RPMI7951 (cell line): ENCODE measurements around the gene CHKB. TPM values are rescaled to one million over a fixed set of nuclear protein-coding genes. Genes with fewer than 3 reads are reported as not detected.

Experiments used
- DNase-seq: peaks from one replicate; pipeline ENCODE4 v3.0.0-alpha.2; 2012; ENCODE audit warnings: low read depth
- total RNA-seq: library from RNA; depleted of rRNA; stranded (reverse); fragments of >200 nt; shearing (Covaris generic); gene quantifications from 2 replicates; pipeline ENCODE4 v1.2.3, GENCODE V29; 2014

The CHKB gene
- total RNA-seq, 1 experiment from 2014 or later, result 26.1 TPM

- no peak for DNase-seq
Measured at GRCh38 chr22:50574383-50574755, 8.3 kb downstream of the CHKB start.

- no peak for DNase-seq
Measured at GRCh38 chr22:50573491-50574382, 8.9 kb downstream of the CHKB start.

- DNase-seq, result no peak
Measured at GRCh38 chr22:50572965-50573364, 9.7 kb downstream of the CHKB start.

- DNase-seq, result no peak
Measured at GRCh38 chr22:50571264-50572175, 11.1 kb downstream of the CHKB start.

- DNase-seq, result no peak
Measured at GRCh38 chr22:50570861-50571260, 11.8 kb downstream of the CHKB start.

GRCh38 chr22:50569896-50570535 lies 12.6 kb downstream of the CHKB start:
- DNase-seq, result no peak

GRCh38 chr22:50569041-50569459 lies 13.6 kb downstream of the CHKB start:
- no peak for DNase-seq

- no peak for DNase-seq
Measured at GRCh38 chr22:50568626-50569025, 14.0 kb downstream of the CHKB start.

- no peak for DNase-seq
Measured at GRCh38 chr22:50567721-50568252, 14.9 kb downstream of the CHKB start.

GRCh38 chr22:50564289-50564688 lies 18.4 kb downstream of the CHKB start:
- no peak for DNase-seq

- no peak for DNase-seq
Measured at GRCh38 chr22:50563413-50564160, 19.1 kb downstream of the CHKB start.

GRCh38 chr22:50562523-50563412 lies 19.9 kb downstream of the CHKB start, which contains the start of gene SYCE3:
Gene SYCE3 (minus strand): TSS chr22:50562919. CDS start chr22:50556405, 6,514 bp downstream.
- peak; percentile 86 for DNase-seq

GRCh38 chr22:50561401-50562358 lies 21.0 kb downstream of the CHKB start:
- no peak for DNase-seq

- DNase-seq, result no peak
Measured at GRCh38 chr22:50560034-50560433, 22.6 kb downstream of the CHKB start.

- DNase-seq, result no peak
Measured at GRCh38 chr22:50556703-50557102, 25.9 kb downstream of the CHKB start.

GRCh38 chr22:50553310-50553709 lies 29.3 kb downstream of the CHKB start:
- no peak for DNase-seq

GRCh38 chr22:50551160-50551752 lies 31.4 kb downstream of the CHKB start:
- DNase-seq, result no peak

GRCh38 chr22:50550395-50550794 lies 32.3 kb downstream of the CHKB start:
- DNase-seq, result no peak
